Muscle of leg (tissue), 11 donors: ENCODE data around the gene ST8SIA5. TPM values are rescaled to one million over a fixed set of nuclear protein-coding genes. Genes with fewer than 3 reads are reported as not detected.

Source experiments
- DNase-seq: peaks from one replicate; pipeline ENCODE4 v3.0.0; 2013
- H3K27ac ChIP-seq: one replicate; pipeline ENCODE4 v1.5.1; 2013; ENCODE audit warnings: mild to moderate bottlenecking, low read length, control low read depth
- H3K27me3 ChIP-seq: one replicate; pipeline ENCODE4 v1.6.1; 2013; ENCODE audit warnings: low read length; ENCODE audit not compliant: control insufficient read depth, insufficient read depth
- H3K36me3 ChIP-seq: one replicate; pipeline ENCODE4 v1.6.1; 2013; ENCODE audit warnings: low read length; ENCODE audit not compliant: control insufficient read depth, insufficient read depth
- H3K4me1 ChIP-seq: one replicate; pipeline ENCODE4 v1.6.1; 2013; ENCODE audit warnings: low read length; ENCODE audit not compliant: control insufficient read depth, insufficient read depth
- H3K4me3 ChIP-seq: one replicate; pipeline ENCODE4 v1.5.1; 2013; ENCODE audit warnings: low read length, control low read depth
- H3K9me3 ChIP-seq: replicated peaks from 2 replicates; pipeline ENCODE4 v1.6.1; 2013; ENCODE audit warnings: low read depth, low read length; ENCODE audit not compliant: control insufficient read depth
- WGBS: methylation state at CpG from one replicate; pipeline ENCODE4 v1.1.5; 2013; ENCODE audit warnings: missing lambda C conversion rate; ENCODE audit not compliant: insufficient coverage; 5-methylcytosine and 5-hydroxymethylcytosine counted together
- polyA plus RNA-seq, 8 donors: library from polyadenylated mRNA; unstranded; fragments of 120-200 nt; gene quantifications; one replicate each; pipeline versions ENCODE4 v1.2.1 to v1.2.3, GENCODE V29; 2013; ENCODE audit warnings: inconsistent platforms in 1 of 8, low replicate concordance in 1 of 8; ENCODE audit not compliant: insufficient read length in 8 of 8, insufficient read depth in 1 of 8
- total RNA-seq: library from RNA; stranded (reverse); fragments of 120-200 nt; gene quantifications from one replicate; pipeline ENCODE4 v1.2.4, GENCODE V29; 2013

The ST8SIA5 gene
- total and polyA plus RNA-seq, 9 donors, result 1.0 to 5.2 (median 4.3) TPM

DNA sequence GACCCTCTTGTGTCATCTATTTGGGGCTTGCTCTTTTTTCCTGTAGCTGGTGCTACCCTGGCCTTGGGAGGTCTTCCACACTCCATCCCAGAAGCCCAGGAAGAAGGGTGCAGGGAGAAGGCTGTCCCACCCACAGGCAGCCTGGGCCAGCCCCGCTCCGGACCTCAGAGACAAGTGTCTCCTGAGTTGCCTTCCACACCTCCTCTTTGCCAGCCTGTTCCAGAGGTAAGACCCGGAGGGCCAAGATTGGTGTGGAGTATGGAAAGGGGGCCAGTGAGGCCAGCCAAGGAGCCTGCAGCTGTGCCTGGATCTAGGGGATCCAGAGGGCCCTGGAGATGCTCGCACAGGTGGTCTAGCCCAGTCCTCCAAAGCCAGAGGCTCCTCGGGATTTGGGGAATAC is 40.5 kb downstream of the ST8SIA5 start:
- DNase-seq, result no peak
- Histone ChIP-seq H3K27ac (no peak overlapping the region), H3K27me3 (no peaks in the 10 kb centered on the region), H3K4me3 (no peak overlapping the region), H3K4me1 (peaks cover 35% of the 10 kb centered on the region), H3K36me3 (no peaks in the 10 kb centered on the region), H3K9me3 (no peaks in the 10 kb centered on the region)
- WGBS, result 77% methylated on average over 3 of the region's 5 CpGs

DNA sequence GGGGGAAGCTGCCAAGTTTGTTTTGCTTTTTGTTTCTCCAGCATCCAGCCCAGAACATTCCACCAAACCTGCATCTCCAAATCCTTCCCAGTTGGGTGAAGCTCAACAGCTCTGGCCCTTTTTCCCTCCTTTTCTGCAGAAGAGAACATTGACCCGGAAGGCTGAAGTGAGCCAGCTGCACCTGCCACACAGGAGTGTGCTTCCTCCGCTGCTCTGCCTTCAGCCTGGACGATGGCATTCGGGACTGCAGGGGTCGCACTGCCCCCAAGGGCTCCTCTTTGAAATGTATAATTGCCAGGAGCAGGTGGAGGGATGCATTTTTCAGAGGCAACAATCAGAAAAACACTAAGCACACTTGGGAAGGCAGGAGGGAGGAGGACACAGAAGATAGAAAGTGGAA is 41.8 kb downstream of the ST8SIA5 start:
- H3K36me3 ChIP-seq, result no peaks in the 10 kb centered on the region
- peaks cover 44% of the 10 kb centered on the region for H3K4me1 ChIP-seq
- no peaks in the 10 kb centered on the region for H3K27me3 ChIP-seq
- no peak overlapping the region for H3K4me3 ChIP-seq
- no peak overlapping the region for H3K27ac ChIP-seq
- DNase-seq, result no peak
- no peaks in the 10 kb centered on the region for H3K9me3 ChIP-seq
- WGBS, result 0% methylated on average over 2 of the region's 5 CpGs

DNA sequence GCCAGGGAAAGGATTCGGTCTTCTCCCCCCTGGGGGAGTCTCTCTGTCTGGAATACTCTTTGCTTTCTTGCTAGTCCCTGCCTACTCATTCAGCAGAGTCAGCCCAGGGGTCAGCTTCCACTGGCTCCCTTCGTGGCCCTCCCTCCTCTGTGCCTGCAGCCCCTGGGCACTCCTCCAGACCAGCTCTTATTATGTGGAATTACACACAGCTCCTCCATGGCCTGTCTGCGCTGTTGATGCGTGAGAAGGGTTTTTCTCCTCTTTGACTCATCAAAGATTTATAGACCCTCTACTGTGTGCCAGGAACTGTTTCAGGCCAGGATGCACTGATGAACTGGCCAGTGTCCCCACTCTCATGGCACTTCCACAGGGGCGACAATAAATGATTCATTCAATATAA is 44.4 kb downstream of the ST8SIA5 start:
- Histone ChIP-seq H3K4me3 (no peak overlapping the region), H3K27ac (peak overlapping the region; percentile 83), H3K4me1 (peaks cover 37% of the 10 kb centered on the region), H3K36me3 (no peaks in the 10 kb centered on the region), H3K9me3 (no peaks in the 10 kb centered on the region), H3K27me3 (no peaks in the 10 kb centered on the region)
- 24% methylated on average over 2 of the region's 5 CpGs for WGBS
- DNase-seq, result peak; percentile 39

DNA sequence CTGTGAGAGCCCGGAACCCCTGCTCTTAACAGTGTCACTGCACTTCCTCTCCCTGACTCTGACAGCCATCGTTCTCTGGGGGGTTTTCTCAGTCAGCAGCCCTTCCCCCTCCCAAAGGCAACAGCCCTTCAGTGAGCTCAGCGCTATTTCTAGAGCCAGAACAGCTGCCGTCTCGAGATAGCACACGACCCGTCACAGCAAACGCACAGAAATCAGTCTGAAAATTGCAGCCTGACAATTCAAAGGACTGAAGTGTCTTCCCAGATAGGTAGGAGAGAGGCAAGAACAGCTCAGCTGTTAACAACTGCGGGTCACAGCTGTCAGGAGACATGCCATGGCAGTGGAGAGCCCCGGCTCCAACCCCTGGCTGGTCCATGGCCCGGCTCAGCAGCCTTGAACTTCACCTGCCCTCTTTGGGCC is 45.4 kb downstream of the ST8SIA5 start:
- peak; percentile 85 for DNase-seq
- 15% methylated on average over 9 of the region's 11 CpGs for WGBS
- H3K4me1 ChIP-seq, result peaks cover 34% of the 10 kb centered on the region
- no peaks in the 10 kb centered on the region for H3K27me3 ChIP-seq
- no peak overlapping the region for H3K4me3 ChIP-seq
- no peaks in the 10 kb centered on the region for H3K36me3 ChIP-seq
- peak overlapping the region; percentile 83 for H3K27ac ChIP-seq
- no peaks in the 10 kb centered on the region for H3K9me3 ChIP-seq

GRCh38 chr18:46706968-46707367 is 49.9 kb downstream of the ST8SIA5 start:
- DNase-seq, result no peak
- no peaks in the 10 kb centered on the region for H3K36me3 ChIP-seq
- no peaks in the 10 kb centered on the region for H3K9me3 ChIP-seq
- peaks cover 15% of the 10 kb centered on the region for H3K4me1 ChIP-seq
- 81% methylated on average over 2 of the region's 3 CpGs for WGBS
- no peak overlapping the region for H3K27ac ChIP-seq
- peaks cover 3% of the 10 kb centered on the region for H3K27me3 ChIP-seq
- no peak overlapping the region for H3K4me3 ChIP-seq

DNA sequence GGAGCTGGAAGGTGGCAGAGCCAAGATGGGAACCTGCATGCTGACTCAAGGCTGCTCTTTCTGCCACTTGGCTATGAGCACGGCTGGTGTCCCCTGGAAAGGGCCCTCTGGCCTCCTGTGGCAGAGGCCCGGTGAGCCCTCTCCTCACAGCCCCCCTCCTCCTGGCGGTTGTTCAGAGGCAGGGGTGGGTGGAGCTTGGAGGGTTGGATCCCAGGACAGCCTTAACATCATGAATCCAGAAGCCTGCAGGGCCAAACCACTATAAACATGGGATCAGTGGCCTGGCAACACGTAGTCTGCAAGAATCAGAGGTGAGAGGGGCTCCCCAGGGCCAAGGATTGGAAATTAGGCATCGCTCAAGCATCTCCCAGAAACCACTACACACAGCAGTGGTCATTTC is 51.3 kb downstream of the ST8SIA5 start:
- H3K36me3 ChIP-seq, result no peaks in the 10 kb centered on the region
- 17% methylated on average over 2 of the region's 5 CpGs for WGBS
- H3K4me1 ChIP-seq, result peaks cover under 1% of the 10 kb centered on the region
- H3K9me3 ChIP-seq, result no peaks in the 10 kb centered on the region
- no peak overlapping the region for H3K27ac ChIP-seq
- peaks cover 3% of the 10 kb centered on the region for H3K27me3 ChIP-seq
- DNase-seq, result no peak
- H3K4me3 ChIP-seq, result no peak overlapping the region

GRCh38 chr18:46704816-46705215 is 52.0 kb downstream of the ST8SIA5 start:
- no peaks in the 10 kb centered on the region for H3K9me3 ChIP-seq
- H3K27ac ChIP-seq, result no peak overlapping the region
- H3K4me1 ChIP-seq, result no peaks in the 10 kb centered on the region
- no peak for DNase-seq
- no peak overlapping the region for H3K4me3 ChIP-seq
- peaks cover 3% of the 10 kb centered on the region for H3K27me3 ChIP-seq
- no peaks in the 10 kb centered on the region for H3K36me3 ChIP-seq
- 76% methylated on average over 4 of the region's 4 CpGs for WGBS

DNA sequence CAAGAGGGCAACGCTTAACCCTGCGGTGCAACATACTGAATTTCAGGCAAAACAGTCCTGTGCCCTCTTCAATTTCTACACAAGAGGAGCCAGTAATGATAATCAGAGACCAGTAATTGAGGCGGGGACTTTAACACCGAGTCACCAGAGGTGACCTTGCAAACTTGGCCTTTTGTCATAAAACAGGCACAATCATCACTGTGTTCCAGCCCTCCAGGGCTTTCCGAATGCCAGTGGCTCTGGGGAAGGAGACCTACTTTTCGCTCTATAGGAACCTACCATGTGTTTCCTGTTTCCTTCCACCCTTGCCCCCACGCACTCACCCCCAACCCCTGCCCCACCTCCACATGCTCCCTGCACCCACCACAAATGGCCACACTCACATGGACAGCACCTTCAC is 52.7 kb downstream of the ST8SIA5 start:
- Histone ChIP-seq H3K27ac (no peak overlapping the region), H3K36me3 (no peaks in the 10 kb centered on the region), H3K4me1 (no peaks in the 10 kb centered on the region), H3K4me3 (no peak overlapping the region), H3K9me3 (no peaks in the 10 kb centered on the region), H3K27me3 (peaks cover 3% of the 10 kb centered on the region)
- 62% methylated on average over 4 of the region's 7 CpGs for WGBS
- no peak for DNase-seq

DNA sequence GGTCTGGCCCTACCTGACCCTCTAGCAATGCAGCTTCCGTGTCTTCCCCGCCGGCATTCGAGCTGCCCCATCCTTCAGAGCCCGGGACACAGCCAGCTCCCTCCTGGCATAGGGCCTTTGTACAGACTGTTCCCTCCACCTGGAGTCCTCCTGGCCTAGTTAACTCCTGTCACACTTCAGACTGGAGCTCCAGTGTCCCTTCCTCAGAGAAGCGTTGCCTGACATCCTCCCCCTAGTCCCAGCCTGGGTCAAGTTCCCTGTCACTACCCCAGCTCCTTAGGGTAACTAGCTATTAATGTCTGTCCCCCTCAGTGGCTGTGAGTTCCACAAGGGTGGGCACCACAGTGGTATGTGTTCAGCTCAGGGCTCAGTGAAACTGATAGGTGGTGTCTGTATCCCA is 54.4 kb downstream of the ST8SIA5 start:
- peaks cover 3% of the 10 kb centered on the region for H3K27me3 ChIP-seq
- H3K4me1 ChIP-seq, result no peaks in the 10 kb centered on the region
- H3K36me3 ChIP-seq, result no peaks in the 10 kb centered on the region
- no peak overlapping the region for H3K27ac ChIP-seq
- no peaks in the 10 kb centered on the region for H3K9me3 ChIP-seq
- no peak overlapping the region for H3K4me3 ChIP-seq
- no peak for DNase-seq
- 80% methylated on average over 6 of the region's 6 CpGs for WGBS

DNA sequence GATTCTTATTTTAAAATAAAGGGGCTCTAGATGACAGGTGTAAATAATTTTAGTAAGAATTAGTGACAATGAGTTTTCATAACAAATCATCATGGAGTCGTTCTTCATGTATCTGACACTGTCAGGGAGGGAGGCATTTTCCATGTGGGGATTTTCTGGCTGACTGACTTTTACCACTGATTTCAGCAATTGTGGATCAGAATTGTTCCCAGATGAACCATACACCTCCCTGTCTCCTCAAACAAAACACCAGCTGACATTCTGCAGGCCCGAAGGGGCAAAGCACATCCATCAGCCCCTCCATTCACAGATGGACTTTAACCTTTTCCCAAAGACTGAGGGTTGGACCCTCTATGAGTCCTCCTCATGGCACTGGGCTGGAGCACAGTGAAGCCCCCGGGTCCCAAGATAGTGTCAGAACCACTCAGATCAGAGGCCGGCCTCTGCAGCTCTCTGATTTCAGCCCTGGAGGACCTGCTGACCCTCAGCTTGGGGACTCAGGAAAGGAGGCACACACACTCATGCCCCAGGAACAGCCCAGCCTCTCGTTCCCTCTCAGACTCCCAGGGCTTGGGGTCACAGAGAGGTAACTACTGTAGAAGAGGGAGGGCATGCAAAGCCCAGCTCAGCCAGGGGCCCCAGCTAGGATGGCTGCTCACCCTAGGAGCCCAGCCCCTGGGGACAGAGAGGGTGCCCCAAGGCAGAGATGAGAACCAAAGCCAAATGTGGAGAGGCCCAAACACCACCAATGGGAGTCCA is 56.6 kb downstream of the ST8SIA5 start:
- DNase-seq, result no peak
- WGBS, result 70% methylated on average over 3 of the region's 5 CpGs
- Histone ChIP-seq H3K27ac (no peak overlapping the region), H3K27me3 (no peaks in the 10 kb centered on the region), H3K9me3 (no peaks in the 10 kb centered on the region), H3K4me1 (peaks cover 5% of the 10 kb centered on the region), H3K36me3 (no peaks in the 10 kb centered on the region), H3K4me3 (no peak overlapping the region)

- no peak for DNase-seq
- no peak overlapping the region for H3K27ac ChIP-seq
- no peak overlapping the region for H3K4me3 ChIP-seq
- no peaks in the 10 kb centered on the region for H3K9me3 ChIP-seq
- H3K4me1 ChIP-seq, result peaks cover 5% of the 10 kb centered on the region
- H3K27me3 ChIP-seq, result no peaks in the 10 kb centered on the region
- no peaks in the 10 kb centered on the region for H3K36me3 ChIP-seq
These were observed 60.2 kb downstream of the ST8SIA5 start for GRCh38 chr18:46696702-46697101.
